ENCODE measurements around the gene PREX1. TPM values are rescaled to one million over a fixed set of nuclear protein-coding genes. Genes with fewer than 3 reads are reported as not detected.

PREX1 gene
- total RNA-seq, 1 experiment from 2014 or later, result 20.0 TPM

DNA sequence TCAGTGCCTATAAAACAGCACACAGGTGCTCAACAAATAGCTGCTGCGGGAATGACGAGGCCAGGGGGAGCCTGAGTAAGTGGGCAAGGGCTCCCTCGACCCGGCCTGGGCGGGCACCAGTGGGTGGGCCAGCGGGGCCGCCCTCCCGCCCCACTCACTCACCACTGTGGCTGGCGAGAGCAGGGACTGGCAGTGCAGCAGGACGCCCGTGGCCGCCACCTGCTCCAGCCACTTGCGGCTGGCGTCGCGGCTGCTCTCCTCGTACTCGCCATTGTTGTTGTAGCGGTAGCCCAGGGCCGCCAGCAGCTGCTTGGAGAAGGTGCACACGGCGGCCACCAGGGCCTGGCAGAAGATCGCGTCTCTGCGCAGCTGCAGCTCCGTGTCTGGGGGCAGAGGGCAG is 191.5 kb downstream of the PREX1 start:
- Histone ChIP-seq H3K27me3 (ENCODE audit: control insufficient read depth, insufficient read depth, low read length) (no peaks in the 10 kb centered on the region), H3K9me3 (ENCODE audit: control insufficient read depth, insufficient read depth, low read depth, low read length) (no peaks in the 10 kb centered on the region), H3K36me3 (ENCODE audit: control insufficient read depth, insufficient read depth, low read length) (no peaks in the 10 kb centered on the region), H3K4me1 (ENCODE audit: control insufficient read depth, insufficient read depth, low read length) (no peaks in the 10 kb centered on the region), H3K4me3 (ENCODE audit: low read depth in 2 of 2, low read length in 2 of 2) (no peak overlapping the region), H3K27ac (ENCODE audit: low read length) (no peak overlapping the region)
- ChIA-PET POLR2A (no interaction called here), CTCF (no interaction called here)
- in situ Hi-C loops (cut with HindIII; ENCODE audit: low pct_unique_long_range_greater_than_20kb, low sequenced_read_pairs), result no loop called here
- TF ChIP-seq TCF7L2 (IDR thresholded peaks at IDR 0.05; ENCODE audit: low read depth, low read length), result no peak
- TF ChIP-seq, protein P1, sequence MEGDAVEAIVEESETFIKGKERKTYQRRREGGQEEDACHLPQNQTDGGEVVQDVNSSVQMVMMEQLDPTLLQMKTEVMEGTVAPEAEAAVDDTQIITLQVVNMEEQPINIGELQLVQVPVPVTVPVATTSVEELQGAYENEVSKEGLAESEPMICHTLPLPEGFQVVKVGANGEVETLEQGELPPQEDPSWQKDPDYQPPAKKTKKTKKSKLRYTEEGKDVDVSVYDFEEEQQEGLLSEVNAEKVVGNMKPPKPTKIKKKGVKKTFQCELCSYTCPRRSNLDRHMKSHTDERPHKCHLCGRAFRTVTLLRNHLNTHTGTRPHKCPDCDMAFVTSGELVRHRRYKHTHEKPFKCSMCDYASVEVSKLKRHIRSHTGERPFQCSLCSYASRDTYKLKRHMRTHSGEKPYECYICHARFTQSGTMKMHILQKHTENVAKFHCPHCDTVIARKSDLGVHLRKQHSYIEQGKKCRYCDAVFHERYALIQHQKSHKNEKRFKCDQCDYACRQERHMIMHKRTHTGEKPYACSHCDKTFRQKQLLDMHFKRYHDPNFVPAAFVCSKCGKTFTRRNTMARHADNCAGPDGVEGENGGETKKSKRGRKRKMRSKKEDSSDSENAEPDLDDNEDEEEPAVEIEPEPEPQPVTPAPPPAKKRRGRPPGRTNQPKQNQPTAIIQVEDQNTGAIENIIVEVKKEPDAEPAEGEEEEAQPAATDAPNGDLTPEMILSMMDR (IDR thresholded peaks at IDR 0.05), result no peak
- no peak for TF ChIP-seq SIN3A (IDR thresholded peaks at IDR 0.05; ENCODE audit: borderline replicate concordance, insufficient read depth, low read depth, low read length)
- TF ChIP-seq POLR2AphosphoS5 (IDR thresholded peaks at IDR 0.05; ENCODE audit: low read depth, low read length), result no peak
- TF ChIP-seq, protein P2, sequence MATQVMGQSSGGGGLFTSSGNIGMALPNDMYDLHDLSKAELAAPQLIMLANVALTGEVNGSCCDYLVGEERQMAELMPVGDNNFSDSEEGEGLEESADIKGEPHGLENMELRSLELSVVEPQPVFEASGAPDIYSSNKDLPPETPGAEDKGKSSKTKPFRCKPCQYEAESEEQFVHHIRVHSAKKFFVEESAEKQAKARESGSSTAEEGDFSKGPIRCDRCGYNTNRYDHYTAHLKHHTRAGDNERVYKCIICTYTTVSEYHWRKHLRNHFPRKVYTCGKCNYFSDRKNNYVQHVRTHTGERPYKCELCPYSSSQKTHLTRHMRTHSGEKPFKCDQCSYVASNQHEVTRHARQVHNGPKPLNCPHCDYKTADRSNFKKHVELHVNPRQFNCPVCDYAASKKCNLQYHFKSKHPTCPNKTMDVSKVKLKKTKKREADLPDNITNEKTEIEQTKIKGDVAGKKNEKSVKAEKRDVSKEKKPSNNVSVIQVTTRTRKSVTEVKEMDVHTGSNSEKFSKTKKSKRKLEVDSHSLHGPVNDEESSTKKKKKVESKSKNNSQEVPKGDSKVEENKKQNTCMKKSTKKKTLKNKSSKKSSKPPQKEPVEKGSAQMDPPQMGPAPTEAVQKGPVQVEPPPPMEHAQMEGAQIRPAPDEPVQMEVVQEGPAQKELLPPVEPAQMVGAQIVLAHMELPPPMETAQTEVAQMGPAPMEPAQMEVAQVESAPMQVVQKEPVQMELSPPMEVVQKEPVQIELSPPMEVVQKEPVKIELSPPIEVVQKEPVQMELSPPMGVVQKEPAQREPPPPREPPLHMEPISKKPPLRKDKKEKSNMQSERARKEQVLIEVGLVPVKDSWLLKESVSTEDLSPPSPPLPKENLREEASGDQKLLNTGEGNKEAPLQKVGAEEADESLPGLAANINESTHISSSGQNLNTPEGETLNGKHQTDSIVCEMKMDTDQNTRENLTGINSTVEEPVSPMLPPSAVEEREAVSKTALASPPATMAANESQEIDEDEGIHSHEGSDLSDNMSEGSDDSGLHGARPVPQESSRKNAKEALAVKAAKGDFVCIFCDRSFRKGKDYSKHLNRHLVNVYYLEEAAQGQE (IDR thresholded peaks at IDR 0.05; ENCODE audit: insufficient read depth in 1 of 2, low read depth in 2 of 2, low read length in 1 of 2), result no peak
- DNase-seq (ENCODE audit: low read depth, low spot score), result no peak
- intact Hi-C loops (cut with micrococcal nuclease; ENCODE audit: unreplicated experiment), result no loop called here
- ATAC-seq, result no peak
- BruUV-seq (replicated peaks), result no TSS peak

DNA sequence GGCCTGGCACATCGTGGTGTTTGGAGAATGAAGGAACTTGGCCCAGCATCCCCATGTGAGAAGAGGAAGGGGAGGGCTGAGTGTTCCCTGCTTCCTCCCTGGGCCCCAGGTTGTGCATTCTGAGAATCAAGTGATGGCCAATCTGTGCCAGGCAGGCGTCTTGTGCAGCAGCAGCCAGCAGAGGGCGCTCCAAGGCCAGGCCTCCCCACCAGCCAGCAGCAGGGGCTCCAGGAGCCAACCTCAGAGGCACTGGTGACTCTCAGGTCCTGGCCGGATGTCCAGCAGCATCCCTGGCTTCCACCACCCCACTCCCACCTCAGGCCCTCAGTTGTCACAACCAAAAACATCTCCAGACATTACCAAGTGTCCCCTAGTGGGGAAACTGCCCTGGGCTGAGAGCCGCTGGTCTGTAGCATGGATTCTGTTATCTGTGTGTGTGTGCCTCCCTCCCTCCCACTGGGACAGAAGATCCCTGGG is 192.0 kb downstream of the PREX1 start:
- POLR2A ChIA-PET, result no interaction called here
- H3K4me1 ChIP-seq (ENCODE audit: control insufficient read depth, insufficient read depth, low read length), result no peaks in the 10 kb centered on the region
- in situ Hi-C loops (cut with HindIII; ENCODE audit: low pct_unique_long_range_greater_than_20kb, low sequenced_read_pairs) (no loop called here), intact Hi-C loops (cut with micrococcal nuclease; ENCODE audit: unreplicated experiment) (no loop called here)
- no peak overlapping the region for H3K4me3 ChIP-seq (ENCODE audit: low read depth in 2 of 2, low read length in 2 of 2)
- TF ChIP-seq TCF7L2 (IDR thresholded peaks at IDR 0.05; ENCODE audit: low read depth, low read length) (no peak), POLR2AphosphoS5 (IDR thresholded peaks at IDR 0.05; ENCODE audit: low read depth, low read length) (no peak)
- TF ChIP-seq, protein P1 (IDR thresholded peaks at IDR 0.05), result peak; percentile 93
- CTCF ChIA-PET, result interaction anchor here (0.9 kb wide), 1 partner anchor 22 kb away, joined by 3 read pairs; no protein-coding TSS in a partner anchor
- no peak overlapping the region for H3K27ac ChIP-seq (ENCODE audit: low read length)
- no peaks in the 10 kb centered on the region for H3K27me3 ChIP-seq (ENCODE audit: control insufficient read depth, insufficient read depth, low read length)
- no peaks in the 10 kb centered on the region for H3K9me3 ChIP-seq (ENCODE audit: control insufficient read depth, insufficient read depth, low read depth, low read length)
- H3K36me3 ChIP-seq (ENCODE audit: control insufficient read depth, insufficient read depth, low read length), result no peaks in the 10 kb centered on the region
- DNase-seq (ENCODE audit: low read depth, low spot score) (no peak), ATAC-seq (peak; percentile 85)
- BruUV-seq (replicated peaks), result no TSS peak

Measured in Panc1 (cell line).